ENCODE data around the gene CALCOCO1. TPM values are rescaled to one million over a fixed set of nuclear protein-coding genes. Genes with fewer than 3 reads are reported as not detected.

CALCOCO1 gene
- total and polyA plus RNA-seq, 2 experiments from 2014 or later = 155 to 243 TPM

GRCh38 chr12:53674977-53675700, 52.1 kb downstream of the CALCOCO1 start:
- peak overlapping the region; percentile 88 for H3K9ac ChIP-seq
- H3K27ac ChIP-seq = peak overlapping the region; percentile 56
- peak overlapping the region; percentile 91 for H2AFZ ChIP-seq
- no peaks in the 10 kb centered on the region for H3K9me3 ChIP-seq (ENCODE audit: low read depth)
- H3K79me2 ChIP-seq (ENCODE audit: insufficient read depth) = peaks cover 54% of the 10 kb centered on the region
- peak; percentile 64 for DNase-seq
- TF ChIP-seq EZH2 (IDR thresholded peaks at IDR 0.05; ENCODE audit: insufficient read depth, poor library complexity, severe bottlenecking) (no peak), EZH2phosphoT487 (IDR thresholded peaks at IDR 0.05; ENCODE audit: insufficient read depth, low read depth) (no peak)
- H3K36me3 ChIP-seq (ENCODE audit: low read depth) = peaks cover 33% of the 10 kb centered on the region
- H3K27me3 ChIP-seq (replicated peaks; ENCODE audit: insufficient read depth) = no peaks in the 10 kb centered on the region
- in situ Hi-C loops (cut with MboI) = loop anchor here (5.0 kb wide), 1 partner anchor 133 kb away; no protein-coding TSS in a partner anchor
- H3K4me2 ChIP-seq (ENCODE audit: unreplicated experiment) = peak overlapping the region; percentile 98
- 22 to 24% methylated on average over 8 of the region's 8 CpGs for WGBS, 2 experiments (ENCODE audit: low coverage in 1 of 2, low lambda C conversion rate in 2 of 2, missing lambda C conversion rate in 2 of 2)
- no peaks in the 10 kb centered on the region for H3K9me2 ChIP-seq (ENCODE audit: insufficient read depth)
- peaks cover 8% of the 10 kb centered on the region; the same call in 1 of the 2 replicates for H3F3A ChIP-seq (ENCODE audit: insufficient read depth)
- H3K4me1 ChIP-seq (ENCODE audit: insufficient read depth) = peaks cover 39% of the 10 kb centered on the region
- peak overlapping the region; percentile 92 for H3K4me3 ChIP-seq
- H4K20me1 ChIP-seq (ENCODE audit: insufficient read depth) = no peaks in the 10 kb centered on the region

GRCh38 chr12:53670971-53671370, 56.3 kb downstream of the CALCOCO1 start:
- H3K36me3 ChIP-seq (ENCODE audit: low read depth) = peaks cover 65% of the 10 kb centered on the region
- H3K9me2 ChIP-seq (ENCODE audit: insufficient read depth) = no peaks in the 10 kb centered on the region
- no peaks in the 10 kb centered on the region for H4K20me1 ChIP-seq (ENCODE audit: insufficient read depth)
- H3F3A ChIP-seq (ENCODE audit: insufficient read depth) = peaks cover 8% of the 10 kb centered on the region; the same call in 1 of the 2 replicates
- H3K27ac ChIP-seq = no peak overlapping the region
- no peak overlapping the region for H2AFZ ChIP-seq
- H3K9me3 ChIP-seq (ENCODE audit: low read depth) = no peaks in the 10 kb centered on the region
- H3K4me3 ChIP-seq = no peak overlapping the region
- H3K4me1 ChIP-seq (ENCODE audit: insufficient read depth) = peaks cover 21% of the 10 kb centered on the region
- no peak overlapping the region for H3K4me2 ChIP-seq (ENCODE audit: unreplicated experiment)
- in situ Hi-C loops (cut with MboI) = no loop called here
- H3K27me3 ChIP-seq (replicated peaks; ENCODE audit: insufficient read depth) = no peaks in the 10 kb centered on the region
- peaks cover 63% of the 10 kb centered on the region for H3K79me2 ChIP-seq (ENCODE audit: insufficient read depth)
- no peak for TF ChIP-seq EZH2 (IDR thresholded peaks at IDR 0.05; ENCODE audit: insufficient read depth, poor library complexity, severe bottlenecking)
- TF ChIP-seq EZH2phosphoT487 (IDR thresholded peaks at IDR 0.05; ENCODE audit: insufficient read depth, low read depth) = no peak
- peak; percentile 55 for DNase-seq
- H3K9ac ChIP-seq = no peak overlapping the region

GRCh38 chr12:53670308-53670707, 56.9 kb downstream of the CALCOCO1 start:
- no peak for DNase-seq
- H3K9me3 ChIP-seq (ENCODE audit: low read depth) = no peaks in the 10 kb centered on the region
- peaks cover 20% of the 10 kb centered on the region for H3K4me1 ChIP-seq (ENCODE audit: insufficient read depth)
- no peak overlapping the region for H3K27ac ChIP-seq
- no peaks in the 10 kb centered on the region for H4K20me1 ChIP-seq (ENCODE audit: insufficient read depth)
- H3K9ac ChIP-seq = no peak overlapping the region
- no peaks in the 10 kb centered on the region for H3K9me2 ChIP-seq (ENCODE audit: insufficient read depth)
- no peak overlapping the region for H2AFZ ChIP-seq
- H3K4me3 ChIP-seq = no peak overlapping the region
- peaks cover 57% of the 10 kb centered on the region for H3K79me2 ChIP-seq (ENCODE audit: insufficient read depth)
- in situ Hi-C loops (cut with MboI) = no loop called here
- WGBS, 2 experiments (ENCODE audit: low coverage in 1 of 2, low lambda C conversion rate in 2 of 2, missing lambda C conversion rate in 2 of 2) = 97% methylated on average over 7 of the region's 7 CpGs
- TF ChIP-seq EZH2 (IDR thresholded peaks at IDR 0.05; ENCODE audit: insufficient read depth, poor library complexity, severe bottlenecking) (no peak), EZH2phosphoT487 (IDR thresholded peaks at IDR 0.05; ENCODE audit: insufficient read depth, low read depth) (no peak)
- H3K36me3 ChIP-seq (ENCODE audit: low read depth) = peaks cover 72% of the 10 kb centered on the region
- no peak overlapping the region for H3K4me2 ChIP-seq (ENCODE audit: unreplicated experiment)
- peaks cover 8% of the 10 kb centered on the region; the same call in 1 of the 2 replicates for H3F3A ChIP-seq (ENCODE audit: insufficient read depth)
- H3K27me3 ChIP-seq (replicated peaks; ENCODE audit: insufficient read depth) = no peaks in the 10 kb centered on the region

- 85 to 86% methylated on average over 2 of the region's 2 CpGs for WGBS, 2 experiments (ENCODE audit: low coverage in 1 of 2, low lambda C conversion rate in 2 of 2, missing lambda C conversion rate in 2 of 2)
- Histone ChIP-seq H3K4me3 (no peak overlapping the region), H3F3A (ENCODE audit: insufficient read depth) (peaks cover 8% of the 10 kb centered on the region; the same call in 1 of the 2 replicates), H2AFZ (no peak overlapping the region), H3K9me2 (ENCODE audit: insufficient read depth) (no peaks in the 10 kb centered on the region), H3K4me1 (ENCODE audit: insufficient read depth) (peaks cover 11% of the 10 kb centered on the region; the same call in 1 of the 2 replicates), H3K27ac (no peak overlapping the region), H4K20me1 (ENCODE audit: insufficient read depth) (no peaks in the 10 kb centered on the region), H3K4me2 (ENCODE audit: unreplicated experiment) (no peak overlapping the region), H3K9me3 (ENCODE audit: low read depth) (no peaks in the 10 kb centered on the region), H3K79me2 (ENCODE audit: insufficient read depth) (peaks cover 25% of the 10 kb centered on the region; the same call in 1 of the 2 replicates), H3K9ac (no peak overlapping the region), H3K27me3 (replicated peaks; ENCODE audit: insufficient read depth) (no peaks in the 10 kb centered on the region), H3K36me3 (ENCODE audit: low read depth) (peaks cover 69% of the 10 kb centered on the region)
- DNase-seq = no peak
- in situ Hi-C loops (cut with MboI) = no loop called here
- TF ChIP-seq EZH2phosphoT487 (IDR thresholded peaks at IDR 0.05; ENCODE audit: insufficient read depth, low read depth) = no peak
- no peak for TF ChIP-seq EZH2 (IDR thresholded peaks at IDR 0.05; ENCODE audit: insufficient read depth, poor library complexity, severe bottlenecking)
Measured at GRCh38 chr12:53667080-53667479, 60.2 kb downstream of the CALCOCO1 start.
